Ovary (tissue), 3 donors: ENCODE results near the gene FBXO38.

Experiments used
- POLR2A ChIP-seq: fragments of 450-650 bp; IDR thresholded peaks from one replicate; pipeline ENCODE4 v1.6.1; 2017; ENCODE audit warnings: antibody characterized with exemption, mild to moderate bottlenecking, moderate library complexity
- TF ChIP-seq, protein P1 (sequence below), 3 donors: fragments of 450-650 bp in 2 of 3; fragments of 200-600 bp in 1 of 3; IDR thresholded peaks; one replicate each; pipeline versions ENCODE4 v1.5.1 to v1.8.0; 2016 to 2022; ENCODE audit warnings: antibody characterized with exemption in 3 of 3, mild to moderate bottlenecking in 1 of 3
- donor health status: DM: no; HTN: no; CAD: no.

DNA sequence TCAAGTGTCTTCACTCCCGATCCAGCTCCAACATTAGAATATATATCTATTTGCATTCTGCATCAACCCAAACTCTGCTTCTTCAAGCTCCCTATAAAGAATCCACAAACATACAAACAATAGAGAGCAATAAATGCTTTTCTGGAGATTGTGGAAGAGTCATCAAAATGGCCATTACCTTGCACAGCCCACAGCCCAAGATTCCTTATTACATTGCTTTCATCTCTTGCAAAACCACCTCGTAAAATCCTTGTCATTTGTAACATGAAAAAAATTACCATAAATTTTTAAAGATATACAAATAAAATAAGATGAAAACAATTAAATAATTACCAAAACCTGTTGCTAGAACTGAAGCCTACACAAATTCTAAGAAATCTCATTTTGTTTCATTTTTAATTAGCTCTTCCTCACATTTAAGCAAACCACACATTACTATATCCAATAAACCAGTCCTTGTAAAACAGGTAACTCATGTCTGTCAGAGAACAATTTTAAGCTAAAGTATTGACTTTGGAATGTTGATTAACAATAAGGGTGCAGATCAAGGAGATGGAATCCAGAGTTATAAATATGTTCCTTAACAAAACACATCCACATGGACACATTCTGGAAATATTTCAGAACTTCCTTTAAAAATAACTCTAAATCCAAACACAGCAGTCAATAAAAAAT is 41.2 kb upstream of the FBXO38 start:
- TF ChIP-seq, protein P1, sequence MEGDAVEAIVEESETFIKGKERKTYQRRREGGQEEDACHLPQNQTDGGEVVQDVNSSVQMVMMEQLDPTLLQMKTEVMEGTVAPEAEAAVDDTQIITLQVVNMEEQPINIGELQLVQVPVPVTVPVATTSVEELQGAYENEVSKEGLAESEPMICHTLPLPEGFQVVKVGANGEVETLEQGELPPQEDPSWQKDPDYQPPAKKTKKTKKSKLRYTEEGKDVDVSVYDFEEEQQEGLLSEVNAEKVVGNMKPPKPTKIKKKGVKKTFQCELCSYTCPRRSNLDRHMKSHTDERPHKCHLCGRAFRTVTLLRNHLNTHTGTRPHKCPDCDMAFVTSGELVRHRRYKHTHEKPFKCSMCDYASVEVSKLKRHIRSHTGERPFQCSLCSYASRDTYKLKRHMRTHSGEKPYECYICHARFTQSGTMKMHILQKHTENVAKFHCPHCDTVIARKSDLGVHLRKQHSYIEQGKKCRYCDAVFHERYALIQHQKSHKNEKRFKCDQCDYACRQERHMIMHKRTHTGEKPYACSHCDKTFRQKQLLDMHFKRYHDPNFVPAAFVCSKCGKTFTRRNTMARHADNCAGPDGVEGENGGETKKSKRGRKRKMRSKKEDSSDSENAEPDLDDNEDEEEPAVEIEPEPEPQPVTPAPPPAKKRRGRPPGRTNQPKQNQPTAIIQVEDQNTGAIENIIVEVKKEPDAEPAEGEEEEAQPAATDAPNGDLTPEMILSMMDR (IDR thresholded peaks at IDR 0.05): no peak
- TF ChIP-seq POLR2A: no peak
